SKM-1 treated with dmso at 0.1 percent for 144 hours (cell line): ENCODE data around the gene NECAB3.
"Not testable (repeated sequence)": the region's sequence is repeated elsewhere in the genome, so short reads cannot be mapped to it uniquely, and the experiment has no call there.

Source experiments
- DNase-seq: peaks from one replicate; lab custom pipeline; 2025; ENCODE audit not compliant: unreplicated experiment; lab: John Stamatoyannopoulos, UW

The NECAB3 gene

DNA sequence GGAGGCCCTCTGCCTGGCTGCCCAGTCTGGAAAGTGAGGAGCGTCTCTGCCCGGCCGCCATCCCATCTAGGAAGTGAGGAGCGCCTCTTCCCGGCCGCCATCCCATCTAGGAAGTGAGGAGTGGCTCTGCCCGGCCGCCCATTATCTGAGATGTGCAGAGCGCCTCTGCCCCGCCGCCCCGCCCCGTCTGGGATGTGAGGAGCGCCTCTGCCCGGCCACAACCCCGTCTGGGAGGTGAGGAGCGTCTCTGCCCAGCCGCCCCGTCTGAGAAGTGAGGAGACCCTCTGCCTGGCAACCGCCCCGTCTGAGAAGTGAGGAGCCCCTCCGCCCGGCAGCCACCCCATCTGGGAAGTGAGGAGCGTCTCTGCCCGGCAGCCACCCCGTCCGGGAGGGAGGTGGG, 24.7 kb upstream of the NECAB3 start:
- DNase-seq, result not testable (repeated sequence)

- DNase-seq, result no peak
These were observed 22.9 kb upstream of the NECAB3 start for GRCh38 chr20:33697129-33697528.

DNA sequence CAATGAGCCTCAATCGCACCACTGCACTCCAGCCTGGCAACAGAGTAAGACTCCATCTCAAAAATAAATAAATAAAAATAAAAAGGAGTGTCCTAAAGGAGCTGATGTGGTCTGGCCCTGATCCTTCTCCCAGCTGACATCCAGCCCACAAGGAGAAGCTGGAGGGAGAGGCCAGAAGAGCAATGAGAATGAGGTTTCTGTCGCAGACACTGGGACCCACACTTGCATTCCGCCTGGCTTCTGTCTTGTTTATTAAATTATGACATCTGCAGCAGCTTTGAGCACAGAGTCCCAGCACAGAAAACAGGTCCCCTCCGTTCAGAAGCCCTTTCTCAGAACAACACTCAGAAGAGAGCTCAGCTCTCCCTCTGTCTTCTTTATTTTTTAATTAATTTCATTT, 22.2 kb upstream of the NECAB3 start:
- DNase-seq, result no peak

DNA sequence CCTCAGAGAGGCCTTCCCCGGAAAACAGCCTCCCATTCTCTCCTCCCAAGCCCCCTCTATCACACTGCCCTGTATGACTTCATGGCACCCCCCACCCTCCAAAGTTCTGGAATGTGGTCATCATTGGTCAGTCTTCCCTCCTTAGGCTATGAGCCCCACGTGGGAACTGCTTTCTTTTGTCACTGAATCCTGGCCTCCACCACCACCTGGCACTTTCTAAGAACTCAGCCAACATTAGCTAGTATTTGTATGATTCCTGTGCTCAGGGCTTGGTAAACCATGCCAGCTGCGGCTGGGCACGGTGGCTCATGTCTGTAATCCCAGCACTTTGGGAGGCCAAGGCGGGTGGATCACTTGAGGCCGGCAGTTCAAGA, 20.4 kb upstream of the NECAB3 start:
- DNase-seq, result no peak

DNA sequence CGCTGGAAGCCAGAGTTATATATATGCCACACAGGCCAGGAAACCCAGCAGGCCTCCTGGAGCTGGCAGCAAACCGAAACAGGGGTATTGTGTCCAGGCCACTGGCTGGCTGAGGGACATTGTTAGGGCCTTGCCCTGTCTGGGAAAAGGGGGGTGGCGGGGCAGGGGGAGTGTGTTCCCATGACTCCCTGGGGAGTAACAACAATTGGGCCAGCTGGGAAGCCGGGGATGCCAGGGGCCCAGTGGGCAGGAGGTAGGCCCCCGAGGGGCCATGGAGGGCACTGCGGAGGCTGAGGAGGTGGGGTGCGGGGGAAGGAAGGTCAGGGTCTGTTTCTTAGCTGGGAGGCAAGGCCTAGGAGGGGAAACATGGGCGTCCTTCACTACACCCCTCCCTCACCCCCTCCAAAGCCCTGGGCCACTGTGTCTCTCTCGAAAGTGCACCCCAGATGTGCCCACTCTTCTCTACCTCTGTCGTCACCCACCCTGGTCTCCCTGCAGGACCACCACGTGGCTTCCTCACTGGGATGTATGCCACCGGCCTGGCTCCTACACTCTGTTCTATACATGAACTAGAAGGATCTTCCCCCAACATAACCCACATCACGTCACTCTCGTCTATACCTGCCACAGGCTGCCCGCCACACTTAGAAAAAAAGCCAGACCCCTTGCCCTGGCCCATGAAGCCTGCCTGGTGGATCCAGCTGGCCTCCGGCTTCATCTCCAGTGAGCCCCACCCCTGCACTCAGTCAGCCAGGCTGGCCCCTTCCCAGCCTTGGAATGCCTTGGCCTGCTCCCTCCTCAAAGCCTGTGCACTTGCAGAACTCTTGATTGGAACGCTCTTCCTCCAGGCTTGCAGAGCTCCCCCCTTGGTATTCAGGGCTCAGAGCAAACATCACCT, 19.8 kb upstream of the NECAB3 start:
- no peak for DNase-seq

DNA sequence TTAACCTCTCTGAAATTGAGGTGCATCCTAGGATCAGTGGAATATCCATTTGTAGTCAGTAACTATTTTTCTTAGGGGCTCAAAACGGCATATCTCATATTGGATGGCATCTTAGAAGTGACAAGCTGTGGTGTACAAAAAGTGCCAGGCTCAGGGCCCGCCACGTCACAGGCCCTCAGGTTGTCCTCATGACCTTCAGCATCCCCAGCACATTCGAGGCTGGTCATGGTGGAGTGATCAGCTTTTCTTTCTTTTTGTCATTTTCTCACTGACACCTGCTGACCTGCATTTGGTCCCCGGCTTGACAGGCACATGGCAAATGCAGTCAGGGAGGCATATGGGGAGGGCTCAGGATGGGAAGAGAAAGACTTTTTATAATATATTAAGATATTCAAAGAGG, 19.1 kb upstream of the NECAB3 start:
- DNase-seq, result no peak

GRCh38 chr20:33689973-33690372, 15.7 kb upstream of the NECAB3 start:
- peak; percentile 63 for DNase-seq

GRCh38 chr20:33689493-33689892, 15.3 kb upstream of the NECAB3 start:
- DNase-seq, result no peak

GRCh38 chr20:33688938-33689424, 14.8 kb upstream of the NECAB3 start:
- no peak for DNase-seq

DNA sequence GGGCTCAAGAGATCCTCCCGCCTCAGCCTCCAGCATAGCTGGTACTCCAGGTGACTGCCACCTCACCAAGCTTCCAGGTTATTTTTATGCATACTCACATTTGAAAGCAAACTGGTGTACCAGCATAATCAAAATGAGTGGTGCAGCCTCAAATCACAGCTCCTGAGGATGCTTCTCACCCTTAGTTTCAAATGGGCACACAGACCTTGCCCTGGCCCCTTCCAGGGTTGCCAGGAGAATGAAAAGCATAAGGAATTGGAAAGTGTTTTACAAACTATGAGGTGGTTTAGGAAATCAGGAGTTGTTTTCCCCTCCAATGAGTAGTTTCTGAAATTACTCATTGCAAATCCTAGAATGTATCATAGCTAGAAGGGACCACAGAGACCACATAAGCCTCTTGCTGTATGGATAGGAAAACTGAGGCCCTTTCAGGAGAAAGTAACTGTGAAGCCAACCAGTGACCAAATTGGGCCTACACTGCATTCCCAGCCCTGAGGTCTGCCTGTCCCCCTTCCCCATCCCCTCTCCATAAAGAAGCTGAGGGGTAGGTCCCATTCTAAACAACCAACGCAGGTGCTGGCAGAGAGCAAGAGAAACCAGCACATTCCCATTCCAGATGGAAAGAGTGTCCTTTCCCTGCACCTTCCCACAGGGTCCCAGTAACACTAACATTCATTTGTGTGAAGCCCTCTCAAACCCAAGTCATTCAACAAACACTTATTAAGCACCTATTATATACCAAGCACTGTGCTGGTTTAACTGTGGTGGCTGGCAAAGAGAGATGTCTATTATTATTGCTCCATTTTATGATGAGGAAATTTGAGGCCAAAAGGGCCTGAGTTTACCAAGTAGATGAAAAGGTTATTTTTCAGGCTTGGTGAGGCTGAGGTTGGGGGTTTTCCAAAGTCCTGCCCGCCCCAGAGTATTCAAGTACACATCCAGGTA, 14.0 kb upstream of the NECAB3 start:
- no peak for DNase-seq

DNA sequence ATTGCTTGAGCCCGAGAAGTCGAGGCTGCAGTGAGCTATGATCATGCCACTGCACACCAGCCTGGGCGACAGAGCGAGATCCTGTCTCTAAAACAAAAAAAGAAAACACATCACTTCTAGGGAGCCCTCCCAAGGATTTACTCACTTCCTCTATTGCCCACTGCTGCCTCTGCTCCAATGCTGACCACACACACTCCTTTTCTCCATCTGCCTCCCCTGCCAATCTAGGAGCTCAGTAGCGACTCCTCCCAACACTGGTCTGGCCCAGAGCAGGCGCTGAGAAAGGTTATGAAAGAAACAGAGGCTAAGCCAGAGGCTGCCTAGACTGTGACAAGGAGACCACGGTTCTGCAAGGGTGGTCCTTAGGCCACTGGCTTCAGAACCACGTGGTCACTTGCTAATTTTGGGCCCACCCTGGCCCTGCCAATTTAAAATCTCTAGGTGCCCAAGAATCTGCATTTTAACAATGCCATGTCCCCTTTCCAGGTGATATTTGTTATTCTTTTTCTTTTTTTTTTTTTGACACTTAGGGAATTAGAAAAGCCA, 13.2 kb upstream of the NECAB3 start:
- peak; percentile 84 for DNase-seq

GRCh38 chr20:33686984-33687366, 12.7 kb upstream of the NECAB3 start:
- no peak for DNase-seq

GRCh38 chr20:33686100-33686983, 12.1 kb upstream of the NECAB3 start, which contains the start of gene E2F1:
E2F1 (minus strand) TSS chr20:33686385; CDS start chr20:33686264, 121 bp downstream.
- peak; percentile 89 for DNase-seq

DNA sequence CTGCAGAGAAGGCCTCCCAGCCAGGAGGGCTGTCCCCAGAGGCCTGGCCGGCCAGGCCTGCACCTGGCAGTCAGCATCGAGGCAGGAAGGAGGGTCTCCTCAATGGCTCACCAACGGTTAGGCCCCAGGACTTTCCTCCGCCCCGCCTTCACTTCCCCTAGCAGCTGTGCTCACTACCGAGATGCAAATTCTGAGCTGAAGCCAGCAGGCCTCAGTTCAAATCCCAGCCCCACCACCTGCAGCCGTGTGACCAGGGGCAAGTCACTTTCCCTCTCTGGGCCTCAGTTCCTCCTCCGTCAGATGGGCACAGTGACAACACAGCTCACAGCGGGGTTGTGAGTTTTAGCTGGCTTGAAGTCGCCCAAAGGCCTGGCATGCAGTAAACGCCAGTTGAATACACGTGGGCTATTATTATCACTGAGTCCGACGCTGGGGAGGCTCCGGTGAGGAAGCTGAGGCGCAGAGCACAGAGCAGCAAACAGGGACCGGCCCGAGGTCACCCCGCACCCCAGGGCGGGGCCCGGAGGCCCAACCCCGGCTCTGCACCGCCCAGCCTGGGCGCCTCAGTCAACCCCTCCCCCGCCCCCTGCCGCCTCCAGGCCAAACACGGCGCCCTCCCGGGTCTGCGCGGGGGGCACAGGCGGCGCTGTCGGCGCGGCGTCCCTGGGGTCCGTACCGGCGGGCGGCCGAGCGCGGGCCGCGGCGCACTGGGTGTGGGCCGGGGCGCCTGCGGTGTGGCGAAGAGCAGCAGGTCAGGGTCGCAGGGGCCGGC, 11.3 kb upstream of the NECAB3 start:
- peak; percentile 54 for DNase-seq

DNA sequence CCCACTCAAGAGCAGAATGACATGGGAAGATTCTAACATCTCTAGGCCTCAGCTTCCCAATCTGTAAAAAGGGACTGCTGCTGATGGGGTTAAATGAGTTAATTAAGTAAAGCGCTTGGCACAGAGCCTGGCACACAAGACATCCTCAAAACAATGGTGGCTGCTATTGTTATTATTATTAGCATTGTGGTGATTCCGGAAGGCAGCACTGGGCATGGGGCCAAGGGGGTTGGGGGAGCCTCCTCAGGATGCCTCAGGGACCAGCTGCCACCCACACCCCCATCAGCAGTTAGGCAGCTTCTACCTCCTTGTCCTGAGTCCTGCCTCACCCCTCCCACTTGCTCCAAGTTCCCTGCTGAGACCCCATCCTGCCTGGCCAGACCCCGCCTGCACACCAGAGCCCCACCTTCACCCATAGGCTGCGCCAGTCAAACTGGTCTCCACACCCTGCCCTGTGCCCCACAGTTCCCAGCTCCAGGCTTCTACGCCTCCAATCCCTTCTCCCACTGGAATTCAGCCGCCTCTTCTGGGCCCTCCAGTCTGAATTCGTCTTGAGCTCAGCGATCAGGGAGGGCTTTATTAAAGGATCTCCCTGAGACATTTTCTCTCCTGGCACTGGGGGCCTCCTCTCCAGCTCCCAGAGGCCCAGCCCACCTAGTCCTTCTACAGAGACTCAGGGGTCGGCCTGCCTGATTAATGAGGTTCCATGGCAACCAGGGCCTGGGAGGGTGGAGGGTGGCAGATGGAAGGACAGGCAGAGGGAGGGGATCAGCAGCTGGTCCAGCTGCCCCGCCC, 10.5 kb upstream of the NECAB3 start:
- no peak for DNase-seq

DNA sequence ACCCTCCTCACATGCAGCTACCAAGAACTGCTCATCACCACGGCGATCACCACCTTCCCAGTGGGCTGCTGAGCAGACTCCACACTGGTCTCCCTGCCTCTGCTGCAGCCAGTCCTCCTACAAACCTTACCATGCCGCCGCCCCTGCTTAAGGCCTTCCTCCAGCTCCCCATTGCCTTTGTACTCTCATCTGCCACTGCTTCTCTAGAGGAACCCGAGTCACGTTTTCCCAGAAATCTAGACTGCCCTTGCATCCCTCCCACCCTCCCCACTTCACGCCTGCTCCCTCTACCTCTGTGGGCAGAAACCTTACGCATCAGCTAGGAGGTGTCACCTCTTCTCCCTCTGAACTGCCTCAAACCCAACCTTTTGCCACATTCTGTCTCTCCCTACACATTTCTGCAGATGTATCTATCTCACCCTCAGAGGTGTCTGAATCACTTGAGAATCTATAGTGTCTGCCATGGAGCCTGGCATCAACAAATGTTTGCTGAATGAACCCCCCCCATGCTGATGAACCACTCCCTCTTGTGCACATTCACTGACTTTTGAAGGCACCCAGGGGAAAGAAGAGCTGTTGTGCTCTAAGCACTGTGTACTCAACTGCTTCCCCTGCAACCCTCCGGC, 7.6 kb upstream of the NECAB3 start:
- DNase-seq, result no peak

GRCh38 chr20:33681288-33681687, 7.1 kb upstream of the NECAB3 start:
- no peak for DNase-seq

- DNase-seq, result no peak
These were observed 6.5 kb upstream of the NECAB3 start for GRCh38 chr20:33680686-33681085.
